ENCODE results near the gene TSPAN9.

TSPAN9 gene

GRCh38 chr12:3225154-3225795, 148.1 kb downstream of the TSPAN9 start:
- no peak for DNase-seq (ENCODE audit: low read depth in 2 of 2)

GRCh38 chr12:3225796-3226180, 148.6 kb downstream of the TSPAN9 start:
- DNase-seq (ENCODE audit: low read depth in 2 of 2) = no peak

DNA sequence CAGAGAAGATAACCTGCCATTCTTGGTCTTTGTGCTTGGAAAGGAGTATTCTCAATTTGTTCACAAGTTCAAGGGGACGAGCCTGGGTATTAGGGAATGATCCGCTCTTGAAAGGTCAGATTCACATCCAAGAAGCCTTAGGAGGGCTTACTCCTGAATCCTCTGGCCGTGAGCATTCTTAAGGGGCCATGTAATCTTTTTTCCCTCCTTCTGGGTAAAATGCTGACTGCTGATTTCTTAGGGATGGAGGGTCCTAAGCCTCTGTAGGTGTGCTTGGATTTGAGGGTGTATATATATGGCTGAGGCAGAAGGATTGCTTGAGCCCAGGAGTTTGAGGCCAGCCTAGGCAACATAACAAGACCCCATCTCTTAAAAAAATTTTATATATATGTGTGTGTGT, 149.1 kb downstream of the TSPAN9 start:
- no peak for DNase-seq (ENCODE audit: low read depth in 2 of 2)

- DNase-seq (ENCODE audit: low read depth in 2 of 2) = no peak
These were observed 150.1 kb downstream of the TSPAN9 start for GRCh38 chr12:3227076-3227975.

GRCh38 chr12:3228552-3228951, 151.4 kb downstream of the TSPAN9 start:
- DNase-seq (ENCODE audit: low read depth in 2 of 2) = no peak

DNA sequence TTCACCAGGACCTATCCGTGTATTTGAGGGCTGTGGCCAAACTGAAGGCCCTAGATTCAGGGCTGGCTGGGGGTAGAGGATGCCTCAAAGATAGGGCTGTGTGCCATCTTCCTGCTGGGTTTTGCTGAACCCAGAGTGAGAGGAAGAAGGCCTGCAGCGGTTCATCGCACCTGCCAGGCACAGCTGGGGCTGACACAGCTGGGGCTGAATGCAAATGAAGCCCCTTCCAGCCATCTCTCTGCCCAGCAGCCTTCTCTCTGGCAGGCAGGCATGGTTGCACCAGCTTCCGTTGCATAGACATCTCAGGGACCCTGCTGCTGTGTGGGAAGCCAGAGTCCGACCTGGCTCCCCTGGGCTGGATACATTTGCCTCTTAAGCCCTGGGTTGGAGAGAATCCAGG, 152.4 kb downstream of the TSPAN9 start:
- no peak for DNase-seq (ENCODE audit: low read depth in 2 of 2)

DNA sequence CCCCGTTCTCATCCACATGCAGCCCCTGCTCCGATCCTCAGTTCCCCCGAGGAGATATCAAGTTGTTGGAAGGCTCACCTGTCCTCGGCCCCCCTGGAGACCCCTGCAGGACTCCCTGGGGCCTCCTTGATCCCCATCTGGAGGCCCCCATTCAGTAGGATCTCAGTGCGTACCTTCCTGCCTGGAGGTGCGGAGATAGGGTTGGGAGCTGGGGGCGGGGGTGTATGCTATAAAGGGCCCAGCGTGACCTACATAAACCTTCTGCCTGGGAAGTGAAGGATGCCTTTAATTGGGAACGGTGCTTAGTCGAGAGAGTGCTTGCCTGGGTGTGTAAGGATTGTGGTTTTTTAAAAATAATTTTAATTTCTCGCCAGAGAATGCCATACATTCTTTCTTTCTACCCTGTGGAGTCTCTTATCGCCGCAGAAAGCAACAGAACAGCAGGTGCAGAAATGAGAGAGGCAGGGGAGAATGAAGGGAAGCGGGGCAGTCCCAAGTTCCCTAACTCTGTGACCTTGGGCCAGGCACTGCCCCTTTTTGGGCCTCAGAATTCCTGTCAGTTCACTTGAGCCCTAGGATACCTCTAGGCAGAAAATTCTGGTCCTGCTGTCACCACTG, 153.7 kb downstream of the TSPAN9 start:
- DNase-seq (ENCODE audit: low read depth in 2 of 2) = no peak

GRCh38 chr12:3231399-3231876, 154.3 kb downstream of the TSPAN9 start:
- DNase-seq (ENCODE audit: low read depth in 2 of 2) = no peak

DNA sequence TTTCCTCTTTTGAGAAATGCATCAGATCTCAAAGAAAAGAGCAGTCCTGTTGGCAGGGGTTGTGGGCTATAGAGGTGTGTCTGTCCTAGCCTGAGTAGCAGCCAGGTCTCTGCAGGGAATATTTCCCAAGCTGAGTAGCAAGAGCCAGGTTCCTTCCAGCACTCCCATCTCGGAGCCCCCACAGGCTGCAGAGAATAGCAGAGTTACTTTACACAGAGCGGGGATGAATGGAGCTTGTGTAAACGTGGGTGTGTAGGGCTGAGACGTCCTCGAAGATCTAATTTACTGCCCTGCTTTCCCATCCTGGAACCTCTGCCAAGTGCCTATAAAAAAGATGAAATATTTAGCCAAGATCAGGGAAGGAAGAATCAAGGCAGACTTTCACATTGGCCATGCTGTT, 156.6 kb downstream of the TSPAN9 start:
- no peak for DNase-seq (ENCODE audit: low read depth in 2 of 2)

GRCh38 chr12:3236345-3237187, 159.4 kb downstream of the TSPAN9 start:
- DNase-seq (ENCODE audit: low read depth in 2 of 2) = peak in 1 of 2 donors; percentile 7

DNA sequence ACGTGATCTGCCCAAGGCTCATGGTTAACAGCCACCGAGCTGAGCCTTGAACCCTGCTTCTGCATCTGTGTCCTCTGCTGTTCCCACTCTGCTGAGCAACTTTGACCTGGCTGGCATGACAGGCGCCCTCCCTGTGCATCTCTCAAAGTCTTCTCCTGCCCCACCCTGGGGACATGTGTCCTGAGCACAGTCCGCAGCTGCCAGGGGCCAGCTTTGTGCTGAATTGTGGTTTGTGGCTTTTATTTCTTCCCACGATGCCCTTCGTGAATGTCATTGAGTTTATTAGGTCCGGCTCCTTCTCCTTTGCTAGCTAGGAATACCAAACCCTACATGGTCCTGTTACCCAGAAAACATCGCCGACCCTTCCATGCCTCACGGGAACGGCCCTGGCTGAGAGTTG, 161.0 kb downstream of the TSPAN9 start:
- DNase-seq (ENCODE audit: low read depth in 2 of 2) = no peak

GRCh38 chr12:3241621-3242020, 164.4 kb downstream of the TSPAN9 start:
- no peak for DNase-seq (ENCODE audit: low read depth in 2 of 2)

- DNase-seq (ENCODE audit: low read depth in 2 of 2) = no peak
These were observed 165.2 kb downstream of the TSPAN9 start for GRCh38 chr12:3242199-3242863.

DNA sequence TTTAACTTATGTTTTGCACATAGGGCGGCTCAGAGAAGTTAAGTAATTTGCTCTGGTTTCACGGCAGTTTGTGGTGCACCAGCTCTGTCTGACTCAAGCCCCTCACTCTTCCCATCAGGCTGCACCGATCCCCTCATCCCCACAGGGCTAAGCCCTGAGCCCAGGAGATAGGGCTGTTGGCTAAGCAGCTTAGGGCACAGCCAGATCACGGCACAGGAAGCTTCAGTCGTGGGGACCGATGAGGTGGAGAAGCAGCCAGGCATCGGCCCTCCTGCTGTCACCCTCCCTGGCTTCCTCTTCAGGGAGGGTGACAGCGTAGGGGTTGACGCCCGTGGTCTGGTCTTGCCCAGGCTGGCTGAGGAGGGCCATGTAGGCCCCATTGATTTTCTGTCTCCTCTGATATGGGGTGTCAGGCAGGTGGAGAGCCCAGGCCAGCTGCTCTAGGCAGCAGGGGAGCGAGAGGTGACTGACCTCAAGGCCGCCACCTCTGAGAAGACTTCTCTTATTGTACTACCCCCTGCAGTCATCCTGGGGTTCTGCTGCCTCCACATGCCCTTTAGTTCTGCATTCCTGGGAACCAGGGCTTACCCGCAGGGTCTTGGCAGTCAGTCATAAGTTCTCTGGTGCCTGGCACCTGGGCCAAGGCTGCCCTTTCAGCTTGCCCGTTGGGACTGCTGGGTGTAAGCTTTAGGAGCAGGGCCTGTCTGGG, 166.4 kb downstream of the TSPAN9 start:
- no peak for DNase-seq (ENCODE audit: low read depth in 2 of 2)

DNA sequence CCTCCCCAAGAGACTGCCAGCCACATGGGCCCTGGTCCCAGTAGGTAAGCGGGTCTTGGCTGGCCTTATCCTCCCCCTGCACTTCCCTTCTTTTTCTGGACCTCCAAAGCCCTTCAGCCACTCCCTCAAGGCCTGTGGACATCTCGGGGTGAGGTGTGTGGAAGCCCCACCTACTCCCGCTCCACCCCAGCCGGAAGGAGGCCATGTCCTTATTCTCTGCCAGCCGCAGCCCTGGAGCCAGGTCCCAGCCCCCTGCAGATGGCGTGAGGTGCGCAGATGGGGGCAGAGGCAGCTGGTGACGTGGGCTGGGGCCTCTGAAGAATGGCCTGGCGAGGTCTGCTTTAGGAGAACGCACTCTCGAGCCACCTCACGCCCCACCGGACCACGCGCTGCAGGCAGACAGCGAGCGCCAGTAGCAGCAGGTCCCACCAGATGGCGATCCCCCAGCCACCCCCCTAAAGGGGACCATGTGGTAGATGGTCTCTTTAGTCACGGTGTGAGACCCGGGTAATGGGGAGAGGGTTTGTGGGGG, 167.1 kb downstream of the TSPAN9 start:
- no peak for DNase-seq (ENCODE audit: low read depth in 2 of 2)

DNA sequence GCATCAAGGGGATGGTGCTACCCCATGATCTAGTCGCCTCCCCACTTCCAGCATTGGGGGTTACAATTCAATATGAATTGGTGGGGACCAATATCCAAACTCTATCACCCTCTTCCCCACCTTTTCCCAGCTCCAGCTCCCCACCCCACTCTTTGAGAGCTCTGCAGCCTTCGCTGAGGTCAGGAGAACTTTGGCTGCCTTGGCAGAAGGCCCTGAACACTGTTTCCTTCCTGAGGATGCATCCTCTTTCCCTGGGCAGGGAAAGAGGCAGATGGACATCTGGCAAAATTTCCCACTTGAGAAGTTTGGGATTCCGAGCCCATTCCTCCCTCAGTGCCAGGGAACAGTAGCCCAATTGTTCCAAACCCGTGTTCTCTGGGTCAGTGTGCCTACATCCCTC, 169.1 kb downstream of the TSPAN9 start:
- DNase-seq (ENCODE audit: low read depth in 2 of 2) = no peak

GRCh38 chr12:3247077-3247476, 169.9 kb downstream of the TSPAN9 start:
- no peak for DNase-seq (ENCODE audit: low read depth in 2 of 2)

DNA sequence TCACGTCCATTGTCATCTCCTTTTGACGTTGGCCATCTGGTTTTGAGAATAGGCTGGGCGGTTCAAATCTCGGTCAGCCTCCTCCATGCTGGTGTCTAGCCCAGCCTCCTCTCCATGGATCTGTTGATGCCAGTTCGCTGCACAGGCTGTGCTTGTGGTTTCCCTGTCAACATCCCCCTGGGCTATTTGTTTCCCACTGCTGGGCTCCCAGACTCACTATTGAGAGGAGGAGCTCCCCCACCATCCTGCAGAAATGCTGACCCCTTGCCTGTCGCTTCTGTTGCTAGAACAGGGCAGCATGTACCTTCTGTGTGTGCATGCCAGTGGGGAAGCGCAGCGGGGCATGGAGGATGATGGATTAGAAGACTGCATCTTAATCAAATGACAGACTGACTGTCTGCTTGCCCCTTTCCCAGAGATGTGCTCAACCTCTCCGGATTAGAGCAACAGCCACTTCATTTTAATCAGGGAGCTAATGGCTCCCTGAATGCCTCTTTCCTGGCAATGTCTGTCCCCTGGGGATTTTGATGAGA, 170.5 kb downstream of the TSPAN9 start:
- no peak for DNase-seq (ENCODE audit: low read depth in 2 of 2)

GRCh38 chr12:3249081-3249800, 172.1 kb downstream of the TSPAN9 start:
- no peak for DNase-seq (ENCODE audit: low read depth in 2 of 2)

All from stimulated activated CD4-positive, alpha-beta T cell treated with anti-CD3 and anti-CD28 coated beads, Interleukin-4, amount 100 ng/mL, for 48 hours (primary cell).